NCI-H1417 (cell line): Measurements from ENCODE around the gene MOXD1.
A peak's percentile ranks its signal among the peaks of the same experiment; 100 is the strongest.

Experiments used
- DNase-seq, 3 experiments: peaks; one replicate each; lab custom pipeline; 2025; lab: John Stamatoyannopoulos, UW

Gene MOXD1

GRCh38 chr6:132399376-132400074 is 1.8 kb downstream of the MOXD1 start:
- no peak for DNase-seq

DNA sequence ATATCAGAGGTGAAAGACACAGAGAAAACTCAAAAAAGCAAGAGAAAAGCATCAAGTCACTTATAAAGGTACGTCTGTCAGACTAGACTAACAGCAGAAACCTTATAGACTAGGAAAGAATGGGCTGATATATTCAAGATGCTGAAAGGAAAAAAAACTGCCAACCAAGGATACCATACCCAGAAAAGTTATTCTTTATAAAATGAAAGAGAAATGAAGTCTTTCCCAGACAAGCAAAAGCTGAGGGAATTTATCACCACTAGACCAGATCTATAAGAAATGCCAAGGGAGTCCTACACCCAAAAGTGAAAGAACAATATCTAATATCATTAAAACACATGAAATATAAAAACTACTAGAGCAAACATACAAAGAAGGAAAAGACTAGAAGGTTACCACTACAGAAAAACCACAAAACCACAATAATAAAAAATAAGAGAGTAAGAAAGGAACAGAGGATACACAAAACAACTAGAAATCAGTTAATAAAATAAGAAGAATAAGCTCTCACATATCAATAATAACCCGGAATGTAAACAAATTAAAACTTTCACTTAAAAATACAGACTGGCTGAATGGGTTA is 6.2 kb downstream of the MOXD1 start:
- no peak for DNase-seq

DNA sequence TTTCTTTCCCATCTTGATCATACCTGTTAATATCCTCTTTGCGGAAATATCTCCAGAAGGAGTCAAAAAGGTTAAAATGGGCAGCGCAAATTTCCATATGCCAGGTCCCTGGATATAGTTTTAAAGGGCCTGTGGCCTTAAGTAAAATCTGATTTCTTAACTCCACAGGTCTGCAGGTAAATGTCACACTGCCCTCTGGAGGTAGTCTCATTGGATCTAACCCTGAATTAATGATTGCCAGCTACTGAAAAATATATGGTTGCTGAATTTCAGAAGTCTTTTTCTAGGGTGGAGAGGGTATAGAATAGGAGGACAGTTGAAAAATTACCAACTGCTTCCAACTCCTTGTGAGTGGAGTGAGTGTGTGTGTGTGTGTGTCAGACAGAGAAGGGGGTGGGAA is 8.5 kb downstream of the MOXD1 start:
- no peak for DNase-seq

DNA sequence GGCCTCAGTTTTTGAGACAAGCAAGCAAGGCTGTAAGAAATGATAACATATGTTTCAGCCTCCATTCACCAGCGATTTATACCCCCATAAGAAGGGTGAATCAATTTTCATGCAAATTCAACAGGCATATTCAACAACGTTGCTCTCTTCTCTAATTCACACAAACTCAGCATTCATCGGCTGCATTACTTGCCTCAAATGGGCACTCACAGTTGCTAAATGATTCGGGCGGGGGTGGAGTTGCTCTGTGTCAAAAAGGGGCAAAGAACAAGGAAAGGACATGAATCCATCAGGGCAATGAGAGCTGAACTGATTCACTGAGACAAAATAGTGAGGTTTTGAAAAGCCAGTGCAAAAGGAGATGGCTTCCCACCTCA is 9.0 kb downstream of the MOXD1 start:
- DNase-seq: no peak

GRCh38 chr6:132391391-132392269 is 9.6 kb downstream of the MOXD1 start:
- peak in 2 of 3 experiments; percentile 31 to 52 for DNase-seq

GRCh38 chr6:132390451-132390850 is 10.8 kb downstream of the MOXD1 start:
- DNase-seq: no peak

DNA sequence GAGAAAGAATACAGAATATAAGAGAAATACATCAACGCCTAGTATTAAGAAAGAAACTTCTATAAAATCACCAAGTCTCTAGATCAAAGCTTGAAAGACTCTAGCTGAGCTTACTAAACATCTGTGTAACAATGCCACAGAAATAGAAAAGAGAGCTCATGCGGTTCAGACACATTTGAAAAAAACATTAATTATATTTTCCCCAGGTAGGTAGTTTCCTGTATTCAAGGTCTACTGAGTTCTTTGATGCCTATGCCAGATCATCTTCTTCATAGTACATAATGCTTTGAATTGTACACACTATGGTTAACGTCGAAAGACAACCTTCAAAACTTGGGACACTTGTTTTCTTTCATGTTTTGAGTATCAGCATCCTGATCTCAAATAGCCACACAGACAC is 11.3 kb downstream of the MOXD1 start:
- no peak for DNase-seq

- DNase-seq: peak in 1 of 3 experiments; percentile 26
Observed at GRCh38 chr6:132388291-132388690, 13.0 kb downstream of the MOXD1 start.

DNA sequence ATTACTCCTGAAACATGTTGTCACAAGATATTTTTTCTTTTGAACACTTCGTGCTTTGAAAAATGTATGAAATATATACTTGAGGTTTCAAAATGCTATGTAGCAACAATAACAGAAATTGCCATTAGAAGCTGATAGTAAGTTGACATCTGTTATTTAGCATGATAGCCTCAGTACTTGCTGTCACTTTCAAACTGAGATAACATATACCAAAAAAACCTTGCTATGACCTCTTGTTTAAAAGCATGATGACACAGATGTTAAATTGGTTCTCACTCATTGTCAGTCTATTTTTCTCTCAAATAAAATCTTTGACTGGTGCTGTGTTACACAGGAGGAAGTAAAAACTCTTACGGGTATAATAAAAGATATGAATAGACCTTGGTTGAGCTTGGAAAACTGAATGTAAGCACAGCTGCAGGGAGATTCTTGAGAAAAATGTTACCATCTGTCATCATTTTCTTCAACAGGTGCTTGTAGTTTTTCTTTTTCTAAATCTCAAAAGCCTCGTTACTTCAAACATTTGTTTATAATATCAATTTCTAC is 18.6 kb downstream of the MOXD1 start:
- DNase-seq: peak in 1 of 3 experiments; percentile 45

- peak in 1 of 3 experiments; percentile 25 for DNase-seq
Observed at GRCh38 chr6:132381381-132381780, 19.9 kb downstream of the MOXD1 start.

- peak in 2 of 3 experiments; percentile 35 to 87 for DNase-seq
Observed at GRCh38 chr6:132380358-132381029, 20.8 kb downstream of the MOXD1 start.

GRCh38 chr6:132369526-132369925 is 31.7 kb downstream of the MOXD1 start:
- no peak for DNase-seq

DNA sequence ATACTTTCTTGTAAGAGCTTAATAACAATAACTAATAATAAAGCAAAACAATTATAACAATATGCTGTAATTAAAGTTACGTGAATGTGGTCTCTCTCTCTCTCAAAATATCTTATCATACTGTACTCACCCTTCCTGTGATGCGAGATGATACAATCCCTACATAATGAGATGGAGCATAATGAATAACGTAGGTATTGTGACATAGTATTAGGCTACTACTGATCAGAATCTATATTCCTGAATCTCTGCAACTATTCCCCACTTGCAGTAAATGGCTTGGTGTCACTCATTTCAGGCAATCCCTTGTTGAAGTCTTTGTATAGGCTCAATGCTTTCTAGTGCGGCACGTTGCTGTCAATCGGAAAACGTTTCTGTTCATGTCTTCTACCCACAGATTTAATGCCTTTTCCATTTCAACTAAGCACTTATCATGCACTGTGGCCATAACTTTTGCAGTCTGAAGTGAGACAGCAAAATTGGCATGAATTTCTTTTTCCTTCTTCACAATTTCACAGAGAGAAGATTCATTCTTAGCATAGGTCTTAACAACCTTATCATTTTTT is 32.3 kb downstream of the MOXD1 start:
- no peak for DNase-seq

DNA sequence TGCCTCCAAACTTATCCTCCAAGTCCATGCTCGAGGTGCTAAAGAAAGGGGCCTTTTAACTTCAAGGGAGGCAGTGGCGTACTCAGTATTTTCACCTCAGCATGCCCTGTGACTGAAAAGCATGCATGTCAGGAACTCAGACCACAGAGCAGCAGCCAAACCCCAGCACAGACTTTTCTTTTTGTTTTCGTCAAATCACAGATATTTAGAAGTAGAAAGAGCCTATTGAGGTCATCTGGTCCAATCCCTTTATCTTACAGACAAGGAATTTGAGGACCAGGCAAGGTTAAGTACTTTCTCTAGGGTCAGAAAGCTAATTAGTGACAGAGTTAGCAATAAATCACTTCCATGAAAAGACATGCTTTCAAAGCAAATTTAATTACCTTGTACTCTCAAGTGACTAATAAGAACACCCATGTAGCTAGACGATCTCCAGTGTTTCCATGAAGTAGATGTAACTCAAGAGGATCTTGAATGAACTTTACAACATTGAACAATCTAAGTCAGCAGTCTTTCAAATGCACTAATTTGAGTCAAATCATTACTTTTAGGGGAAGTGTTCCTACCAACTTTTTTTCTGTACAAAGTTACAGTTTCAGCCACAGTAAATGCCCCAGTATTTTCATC is 35.9 kb downstream of the MOXD1 start:
- peak in 2 of 3 experiments; percentile 12 to 83 for DNase-seq

DNA sequence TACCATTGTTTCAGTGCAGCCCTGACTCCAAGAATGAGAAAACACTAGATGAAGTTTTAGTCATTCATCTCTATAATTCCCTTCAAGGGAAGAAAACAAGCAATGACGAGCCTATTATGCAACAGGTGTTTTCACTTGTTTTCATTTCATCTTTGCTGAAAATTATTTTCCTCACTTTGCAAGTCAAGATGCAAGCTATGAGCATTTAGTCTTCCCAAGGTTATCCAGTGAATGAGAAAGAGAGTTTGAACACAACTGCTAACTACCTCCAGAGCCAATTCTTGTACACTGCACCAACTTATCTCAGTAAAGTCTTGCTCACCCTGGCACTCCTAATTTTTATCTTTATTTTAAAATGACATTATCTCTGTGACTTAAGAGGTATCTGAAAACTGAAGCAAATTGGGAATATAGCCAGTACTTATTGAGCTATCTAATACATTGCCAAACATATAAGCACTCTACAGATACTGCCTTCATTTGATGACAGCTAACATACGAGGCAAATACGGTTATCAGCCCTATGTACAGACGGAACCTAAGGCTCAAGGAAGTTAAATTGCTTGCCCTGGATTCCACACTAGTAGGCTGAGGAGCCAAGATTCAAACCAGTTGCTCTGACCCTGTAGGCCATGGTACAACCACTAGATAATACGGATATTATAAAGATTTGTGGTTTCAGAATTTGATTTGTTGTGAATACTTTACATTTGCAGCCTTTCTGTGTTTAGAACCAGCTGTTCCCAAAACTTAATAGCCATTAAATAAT is 36.8 kb downstream of the MOXD1 start:
- no peak for DNase-seq

GRCh38 chr6:132362442-132363185 is 38.7 kb downstream of the MOXD1 start:
- peak in 1 of 3 experiments; percentile 16 for DNase-seq

GRCh38 chr6:132361101-132361500 is 40.2 kb downstream of the MOXD1 start:
- DNase-seq: no peak

DNA sequence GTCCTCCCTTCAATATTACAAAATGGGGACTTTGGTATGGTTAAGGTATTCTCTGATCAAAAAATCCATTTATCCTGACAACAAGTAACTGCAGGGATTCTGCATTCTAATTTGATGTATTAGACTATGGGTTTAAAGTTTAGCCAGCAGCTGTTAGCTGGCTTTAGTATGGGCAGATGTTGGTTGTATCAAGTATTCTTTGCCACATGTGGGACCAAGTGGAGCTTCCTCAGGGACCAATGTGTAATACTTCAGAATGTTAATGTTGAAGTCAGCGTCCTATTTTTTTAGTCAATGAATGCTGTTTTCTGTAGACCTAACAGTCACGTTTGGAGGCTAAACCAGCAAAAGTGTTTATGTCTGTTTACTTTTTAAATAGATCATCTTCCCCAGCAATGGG is 41.4 kb downstream of the MOXD1 start:
- DNase-seq: no peak

DNA sequence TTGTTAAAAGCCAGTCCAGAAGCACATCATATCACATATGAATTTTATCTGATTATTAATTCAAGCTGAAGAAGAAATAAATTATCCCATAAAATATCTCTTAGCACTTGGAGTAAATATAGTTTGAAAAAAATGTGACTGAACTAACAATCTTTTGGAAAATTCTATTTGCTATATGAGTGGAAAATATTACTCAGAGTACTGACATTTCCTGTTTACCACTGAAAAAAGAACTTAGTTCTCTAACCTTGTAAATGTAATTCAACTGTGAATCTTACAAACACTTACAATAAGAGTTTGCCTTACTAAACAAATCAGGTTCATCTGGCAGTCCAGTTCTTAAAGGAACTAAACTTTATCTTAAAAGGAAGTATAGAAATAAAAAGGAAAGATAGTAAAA is 44.2 kb downstream of the MOXD1 start:
- no peak for DNase-seq
